Measurements from ENCODE around the gene ZNF337.
"Not testable (repeated sequence)": the region's sequence is repeated elsewhere in the genome, so short reads cannot be mapped to it uniquely, and the experiment has no call there.

Gene ZNF337

GRCh38 chr20:25695532-25696370 is 902 bp downstream of the ZNF337 start:
- no peak for DNase-seq (ENCODE audit: low spot score)

- no peak for DNase-seq (ENCODE audit: low spot score)
Measured at GRCh38 chr20:25692499-25692898, 4.2 kb downstream of the ZNF337 start.

- no peak for DNase-seq (ENCODE audit: low spot score)
Measured at GRCh38 chr20:25690427-25690826, 6.2 kb downstream of the ZNF337 start.

- no peak for DNase-seq (ENCODE audit: low spot score)
Measured at GRCh38 chr20:25686081-25687067, 10.3 kb downstream of the ZNF337 start.

GRCh38 chr20:25685276-25686080 is 11.2 kb downstream of the ZNF337 start:
- no peak for DNase-seq (ENCODE audit: low spot score)

- not testable (repeated sequence) for DNase-seq (ENCODE audit: low spot score)
Measured at GRCh38 chr20:25683826-25684225, 12.8 kb downstream of the ZNF337 start.

GRCh38 chr20:25683050-25683449 is 13.6 kb downstream of the ZNF337 start:
- no peak for DNase-seq (ENCODE audit: low spot score)

GRCh38 chr20:25676164-25676809 is 20.4 kb downstream of the ZNF337 start:
- no peak for DNase-seq (ENCODE audit: low spot score)

- DNase-seq (ENCODE audit: low spot score): no peak
Measured at GRCh38 chr20:25675161-25675560, 21.5 kb downstream of the ZNF337 start.

GRCh38 chr20:25672659-25673235 is 23.9 kb downstream of the ZNF337 start:
- no peak for DNase-seq (ENCODE audit: low spot score)

GRCh38 chr20:25669826-25670422 is 26.7 kb downstream of the ZNF337 start:
- no peak for DNase-seq (ENCODE audit: low spot score)

- DNase-seq (ENCODE audit: low spot score): no peak
Measured at GRCh38 chr20:25668446-25668845, 28.2 kb downstream of the ZNF337 start.

GRCh38 chr20:25659999-25660398 is 36.7 kb downstream of the ZNF337 start:
- DNase-seq (ENCODE audit: low spot score): no peak

- no peak for DNase-seq (ENCODE audit: low spot score)
Measured at GRCh38 chr20:25654487-25654886, 42.2 kb downstream of the ZNF337 start.

- DNase-seq (ENCODE audit: low spot score): not testable (repeated sequence)
Measured at GRCh38 chr20:25652866-25653265, 43.8 kb downstream of the ZNF337 start.

- no peak for DNase-seq (ENCODE audit: low spot score)
Measured at GRCh38 chr20:25644814-25645213, 51.8 kb downstream of the ZNF337 start.

GRCh38 chr20:25643716-25644115 is 52.9 kb downstream of the ZNF337 start:
- no peak for DNase-seq (ENCODE audit: low spot score)

- no peak for DNase-seq (ENCODE audit: low spot score)
Measured at GRCh38 chr20:25637247-25637646, 59.4 kb downstream of the ZNF337 start.

GRCh38 chr20:25632940-25633790 is 63.5 kb downstream of the ZNF337 start:
- no peak for DNase-seq (ENCODE audit: low spot score)

GRCh38 chr20:25630615-25631014 is 66.0 kb downstream of the ZNF337 start:
- DNase-seq (ENCODE audit: low spot score): not testable (repeated sequence)
